DMS 273 (cell line): ENCODE results near the gene HTR6.
A peak's percentile ranks its signal among the peaks of the same experiment; 100 is the strongest.

Source experiments
- DNase-seq: peaks from one replicate; lab custom pipeline; 2025; ENCODE audit not compliant: unreplicated experiment; lab: John Stamatoyannopoulos, UW

Gene HTR6

GRCh38 chr1:19715334-19716203 is 50.9 kb downstream of the HTR6 start:
- peak; percentile 99 for DNase-seq

- no peak for DNase-seq
These were observed 52.8 kb downstream of the HTR6 start for GRCh38 chr1:19717467-19717866.

- DNase-seq = no peak
These were observed 55.5 kb downstream of the HTR6 start for GRCh38 chr1:19720174-19720573.

GRCh38 chr1:19720973-19721372 is 56.3 kb downstream of the HTR6 start:
- no peak for DNase-seq

GRCh38 chr1:19723874-19724273 is 59.2 kb downstream of the HTR6 start:
- no peak for DNase-seq

- DNase-seq = no peak
These were observed 60.9 kb downstream of the HTR6 start for GRCh38 chr1:19725606-19726005.

GRCh38 chr1:19728413-19729145 is 63.9 kb downstream of the HTR6 start:
- DNase-seq = no peak

GRCh38 chr1:19730232-19730631 is 65.6 kb downstream of the HTR6 start:
- DNase-seq = no peak
